Sigmoid colon (tissue), 4 donors: ENCODE results near the gene ATP2B2.

ENCODE experiments used
- EP300 ChIP-seq, 4 donors: sonication (generic); formaldehyde crosslinking; IDR thresholded peaks; one replicate each; pipeline ENCODE4 v1.6.1; 2017; ENCODE audit warnings: antibody characterized with exemption in 4 of 4
- TF ChIP-seq, protein P1 (sequence below), 4 experiments: fragments of 450-650 bp in 3 of 4; fragments of 200-600 bp in 1 of 4; IDR thresholded peaks; one replicate each; pipeline ENCODE4 v1.5.1; 2016 to 2019; ENCODE audit warnings: antibody characterized with exemption in 4 of 4, mild to moderate bottlenecking in 3 of 4, moderate library complexity in 2 of 4

DNA sequence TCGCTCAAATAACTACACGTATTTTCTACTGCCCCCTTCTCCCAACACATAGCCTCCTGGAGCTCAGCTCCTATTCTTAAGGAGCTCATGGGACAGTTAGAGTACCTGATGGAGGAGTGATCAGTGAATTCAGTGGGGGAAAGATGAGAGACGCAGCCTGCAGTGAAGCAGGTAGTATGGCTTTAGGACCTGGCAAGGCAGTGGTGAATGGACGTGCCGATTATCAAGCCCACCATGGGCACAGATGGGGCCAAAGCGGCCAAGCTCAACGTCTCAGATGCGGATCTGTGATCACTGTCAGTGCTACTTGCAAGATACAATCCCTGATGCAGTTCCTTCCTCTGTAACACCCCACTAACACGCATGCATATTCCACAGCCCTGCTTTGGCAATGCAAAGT, 45.8 kb upstream of the ATP2B2 start:
- TF ChIP-seq, protein P1, sequence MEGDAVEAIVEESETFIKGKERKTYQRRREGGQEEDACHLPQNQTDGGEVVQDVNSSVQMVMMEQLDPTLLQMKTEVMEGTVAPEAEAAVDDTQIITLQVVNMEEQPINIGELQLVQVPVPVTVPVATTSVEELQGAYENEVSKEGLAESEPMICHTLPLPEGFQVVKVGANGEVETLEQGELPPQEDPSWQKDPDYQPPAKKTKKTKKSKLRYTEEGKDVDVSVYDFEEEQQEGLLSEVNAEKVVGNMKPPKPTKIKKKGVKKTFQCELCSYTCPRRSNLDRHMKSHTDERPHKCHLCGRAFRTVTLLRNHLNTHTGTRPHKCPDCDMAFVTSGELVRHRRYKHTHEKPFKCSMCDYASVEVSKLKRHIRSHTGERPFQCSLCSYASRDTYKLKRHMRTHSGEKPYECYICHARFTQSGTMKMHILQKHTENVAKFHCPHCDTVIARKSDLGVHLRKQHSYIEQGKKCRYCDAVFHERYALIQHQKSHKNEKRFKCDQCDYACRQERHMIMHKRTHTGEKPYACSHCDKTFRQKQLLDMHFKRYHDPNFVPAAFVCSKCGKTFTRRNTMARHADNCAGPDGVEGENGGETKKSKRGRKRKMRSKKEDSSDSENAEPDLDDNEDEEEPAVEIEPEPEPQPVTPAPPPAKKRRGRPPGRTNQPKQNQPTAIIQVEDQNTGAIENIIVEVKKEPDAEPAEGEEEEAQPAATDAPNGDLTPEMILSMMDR (IDR thresholded peaks at IDR 0.05), result no peak
- TF ChIP-seq EP300 (IDR thresholded peaks at IDR 0.05), result no peak
